ENCODE results near the gene MUC12. TPM values are rescaled to one million over a fixed set of nuclear protein-coding genes. Genes with fewer than 3 reads are reported as not detected.
A peak's percentile ranks its signal among the peaks of the same experiment; 100 is the strongest.
"Not testable (repeated sequence)": the region's sequence is repeated elsewhere in the genome, so short reads cannot be mapped to it uniquely, and the experiment has no call there.

Gene MUC12
- polyA plus RNA-seq, 4 donors: 0.10 to 0.24 TPM; not detected in 2

DNA sequence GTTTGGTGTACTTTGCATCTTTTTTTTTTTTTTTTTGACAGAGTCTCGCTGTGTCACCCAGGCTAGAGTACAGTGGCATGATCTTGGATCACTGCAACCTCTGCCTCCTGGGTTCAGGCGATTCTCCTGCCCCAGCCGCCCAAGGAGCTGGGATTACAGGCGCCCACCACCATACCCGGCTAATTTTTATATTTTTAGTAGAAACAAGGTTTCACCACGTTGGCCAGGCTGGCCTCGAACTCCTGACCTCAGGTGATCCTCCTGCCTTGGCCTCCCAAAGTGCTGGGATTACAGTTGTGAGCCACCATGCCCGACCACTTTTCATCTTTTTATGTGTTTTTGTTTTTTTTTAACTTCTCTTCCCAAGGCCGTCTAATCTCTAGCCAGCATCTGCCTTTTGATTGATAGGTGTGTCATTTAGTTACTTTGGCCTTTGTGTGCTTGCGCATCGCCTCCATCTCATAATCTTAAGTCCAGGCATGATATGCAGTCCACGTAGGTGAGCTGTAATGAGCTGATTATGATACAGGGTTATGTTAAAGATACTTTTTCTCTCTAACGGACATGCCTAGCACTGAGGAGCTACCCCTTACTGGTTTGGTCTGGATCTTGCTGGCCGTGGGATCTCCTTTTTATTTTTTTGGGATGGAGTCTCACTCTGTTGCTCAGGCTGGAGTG is 15.0 kb downstream of the MUC12 start:
- not testable (repeated sequence) for DNase-seq (ENCODE audit: low read depth in 4 of 4, low spot score in 3 of 4)

DNA sequence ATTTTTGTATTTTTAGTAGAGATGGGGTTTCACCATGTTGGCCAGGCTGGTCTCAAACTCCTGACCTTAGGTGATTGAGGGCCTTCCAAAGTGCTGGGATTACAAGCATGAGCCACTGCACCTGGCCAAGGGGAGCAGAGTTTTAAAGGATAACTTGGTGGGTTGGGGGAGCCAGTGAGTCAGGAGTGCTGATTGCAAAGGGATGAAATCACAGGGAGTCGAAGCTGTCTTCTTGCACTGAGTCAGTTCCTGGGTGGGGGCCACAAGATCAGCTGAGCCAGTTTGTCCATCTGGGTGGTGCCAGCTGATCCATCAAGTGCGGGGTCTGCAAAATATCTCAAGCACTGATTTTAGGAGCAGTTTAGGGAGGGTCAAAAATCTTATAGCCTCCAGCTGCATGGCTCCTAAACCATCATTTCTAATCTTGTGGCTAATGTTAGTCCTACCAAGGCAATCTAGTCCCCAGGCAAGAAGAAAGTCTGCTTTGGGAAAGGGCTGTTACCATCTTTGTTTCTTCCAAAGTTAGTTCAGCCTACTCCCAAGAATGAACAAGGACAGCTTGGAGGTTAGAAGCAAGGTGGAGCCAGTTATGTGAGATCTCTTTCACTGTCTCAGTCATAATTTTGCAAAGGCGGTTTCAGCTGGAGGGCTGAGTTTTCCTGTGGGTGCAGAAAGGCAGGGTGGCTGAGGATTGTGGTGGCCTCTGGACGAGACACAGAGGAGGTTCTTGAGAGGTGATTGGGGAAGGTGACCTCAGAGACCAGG is 15.8 kb downstream of the MUC12 start:
- not testable (repeated sequence) for DNase-seq (ENCODE audit: low read depth in 4 of 4, low spot score in 3 of 4)

DNA sequence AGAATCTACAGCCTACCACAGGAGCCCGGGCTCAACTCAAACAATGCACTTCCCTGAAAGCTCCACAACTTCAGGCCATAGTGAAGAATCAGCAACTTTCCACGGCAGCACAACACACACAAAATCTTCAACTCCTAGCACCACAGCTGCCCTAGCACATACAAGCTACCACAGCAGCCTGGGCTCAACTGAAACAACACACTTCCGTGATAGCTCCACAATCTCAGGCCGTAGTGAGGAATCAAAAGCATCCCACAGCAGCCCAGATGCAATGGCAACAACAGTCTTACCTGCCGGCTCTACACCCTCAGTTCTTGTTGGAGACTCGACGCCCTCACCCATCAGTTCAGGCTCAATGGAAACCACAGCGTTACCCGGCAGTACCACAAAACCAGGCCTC is 22.3 kb downstream of the MUC12 start:
- DNase-seq (ENCODE audit: low read depth in 4 of 4, low spot score in 3 of 4): no peak

DNA sequence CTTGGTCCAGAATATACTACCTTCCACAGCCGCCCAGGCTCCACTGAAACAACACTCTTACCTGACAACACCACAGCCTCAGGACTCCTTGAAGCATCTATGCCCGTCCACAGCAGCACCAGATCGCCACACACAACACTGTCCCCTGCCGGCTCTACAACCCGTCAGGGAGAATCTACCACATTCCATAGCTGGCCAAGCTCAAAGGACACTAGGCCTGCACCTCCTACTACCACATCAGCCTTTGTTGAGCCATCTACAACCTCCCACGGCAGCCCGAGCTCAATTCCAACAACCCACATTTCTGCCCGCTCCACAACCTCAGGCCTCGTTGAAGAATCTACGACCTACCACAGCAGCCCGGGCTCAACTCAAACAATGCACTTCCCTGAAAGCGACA is 22.9 kb downstream of the MUC12 start:
- not testable (repeated sequence) for DNase-seq (ENCODE audit: low read depth in 4 of 4, low spot score in 3 of 4)

DNA sequence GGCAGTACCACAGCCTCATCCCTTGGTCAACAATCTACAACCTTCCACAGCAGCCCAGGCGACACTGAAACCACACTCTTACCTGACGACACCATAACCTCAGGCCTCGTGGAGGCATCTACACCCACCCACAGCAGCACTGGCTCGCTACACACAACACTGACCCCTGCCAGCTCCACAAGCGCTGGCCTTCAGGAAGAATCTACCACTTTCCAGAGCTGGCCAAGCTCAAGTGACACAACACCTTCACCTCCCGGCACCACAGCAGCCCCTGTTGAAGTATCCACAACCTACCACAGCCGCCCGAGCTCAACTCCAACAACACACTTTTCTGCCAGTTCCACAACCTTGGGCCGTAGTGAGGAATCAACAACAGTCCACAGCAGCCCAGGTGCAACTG is 25.3 kb downstream of the MUC12 start:
- not testable (repeated sequence) for DNase-seq (ENCODE audit: low read depth in 4 of 4, low spot score in 3 of 4)

DNA sequence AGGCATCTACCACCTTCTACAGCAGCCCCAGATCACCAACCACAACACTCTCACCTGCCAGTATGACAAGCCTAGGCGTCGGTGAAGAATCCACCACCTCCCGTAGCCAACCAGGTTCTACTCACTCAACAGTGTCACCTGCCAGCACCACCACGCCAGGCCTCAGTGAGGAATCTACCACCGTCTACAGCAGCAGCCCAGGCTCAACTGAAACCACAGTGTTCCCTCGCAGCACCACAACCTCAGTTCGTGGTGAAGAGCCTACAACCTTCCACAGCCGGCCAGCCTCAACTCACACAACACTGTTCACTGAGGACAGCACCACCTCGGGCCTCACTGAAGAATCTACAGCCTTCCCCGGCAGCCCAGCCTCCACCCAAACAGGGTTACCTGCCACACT is 29.2 kb downstream of the MUC12 start:
- DNase-seq (ENCODE audit: low read depth in 4 of 4, low spot score in 3 of 4): not testable (repeated sequence)

DNA sequence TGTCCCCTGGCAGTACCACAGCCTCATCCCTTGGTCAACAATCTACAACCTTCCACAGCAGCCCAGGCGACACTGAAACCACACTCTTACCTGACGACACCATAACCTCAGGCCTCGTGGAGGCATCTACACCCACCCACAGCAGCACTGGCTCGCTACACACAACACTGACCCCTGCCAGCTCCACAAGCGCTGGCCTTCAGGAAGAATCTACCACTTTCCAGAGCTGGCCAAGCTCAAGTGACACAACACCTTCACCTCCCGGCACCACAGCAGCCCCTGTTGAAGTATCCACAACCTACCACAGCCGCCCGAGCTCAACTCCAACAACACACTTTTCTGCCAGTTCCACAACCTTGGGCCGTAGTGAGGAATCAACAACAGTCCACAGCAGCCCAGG is 30.0 kb downstream of the MUC12 start:
- DNase-seq (ENCODE audit: low read depth in 4 of 4, low spot score in 3 of 4): not testable (repeated sequence)

DNA sequence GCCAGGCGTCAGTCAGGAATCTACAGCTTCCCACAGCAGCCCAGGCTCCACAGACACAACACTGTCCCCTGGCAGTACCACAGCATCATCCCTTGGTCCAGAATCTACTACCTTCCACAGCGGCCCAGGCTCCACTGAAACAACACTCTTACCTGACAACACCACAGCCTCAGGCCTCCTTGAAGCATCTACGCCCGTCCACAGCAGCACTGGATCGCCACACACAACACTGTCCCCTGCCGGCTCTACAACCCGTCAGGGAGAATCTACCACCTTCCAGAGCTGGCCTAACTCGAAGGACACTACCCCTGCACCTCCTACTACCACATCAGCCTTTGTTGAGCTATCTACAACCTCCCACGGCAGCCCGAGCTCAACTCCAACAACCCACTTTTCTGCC is 30.7 kb downstream of the MUC12 start:
- DNase-seq (ENCODE audit: low read depth in 4 of 4, low spot score in 3 of 4): not testable (repeated sequence)

DNA sequence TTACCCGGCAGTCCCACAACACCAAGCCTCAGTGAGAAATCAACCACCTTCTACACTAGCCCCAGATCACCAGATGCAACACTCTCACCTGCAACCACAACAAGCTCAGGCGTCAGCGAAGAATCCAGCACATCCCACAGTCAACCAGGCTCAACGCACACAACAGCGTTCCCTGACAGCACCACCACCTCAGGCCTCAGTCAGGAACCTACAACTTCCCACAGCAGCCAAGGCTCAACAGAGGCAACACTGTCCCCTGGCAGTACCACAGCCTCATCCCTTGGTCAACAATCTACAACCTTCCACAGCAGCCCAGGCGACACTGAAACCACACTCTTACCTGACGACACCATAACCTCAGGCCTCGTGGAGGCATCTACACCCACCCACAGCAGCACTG is 33.0 kb downstream of the MUC12 start:
- not testable (repeated sequence) for DNase-seq (ENCODE audit: low read depth in 4 of 4, low spot score in 3 of 4)

DNA sequence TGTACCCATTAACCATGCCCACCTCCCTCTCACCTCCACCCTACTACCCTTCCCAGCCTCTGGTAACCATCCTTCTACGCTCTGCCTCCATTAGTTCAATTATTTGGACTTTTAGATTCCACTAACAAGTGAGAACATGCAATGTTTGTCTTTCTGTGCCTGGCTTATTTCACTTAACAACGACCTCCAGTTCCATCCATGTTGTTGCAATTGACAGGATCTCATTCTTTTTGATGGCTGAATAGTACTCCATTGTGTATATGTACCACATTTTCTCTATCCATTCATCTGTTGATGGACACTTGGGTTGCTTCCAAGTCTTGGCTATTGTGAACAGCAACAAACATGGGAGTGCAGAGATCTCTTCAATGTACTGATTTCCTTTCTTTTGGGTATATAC is 38.0 kb downstream of the MUC12 start:
- DNase-seq (ENCODE audit: low read depth in 4 of 4, low spot score in 3 of 4): not testable (repeated sequence)

DNA sequence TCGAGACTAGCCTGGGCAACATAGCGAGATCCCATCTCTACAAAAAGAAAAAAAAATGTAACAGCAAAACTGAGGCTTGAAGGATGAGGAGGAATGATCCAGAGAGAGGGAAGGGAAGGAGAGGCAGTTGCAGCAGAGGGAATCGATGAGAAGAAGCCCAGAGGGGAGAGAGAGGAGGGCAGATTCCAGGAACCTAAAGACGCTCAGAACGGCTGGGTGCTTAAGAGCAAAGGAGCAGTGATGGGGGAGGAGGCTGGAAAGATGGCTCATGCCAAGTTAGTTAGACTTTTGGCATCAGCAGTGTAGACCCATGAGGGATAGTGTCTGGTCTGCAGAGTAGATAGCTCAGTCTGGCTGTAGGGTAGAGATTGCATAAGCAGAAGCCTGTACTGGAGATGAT is 40.3 kb downstream of the MUC12 start:
- DNase-seq (ENCODE audit: low read depth in 4 of 4, low spot score in 3 of 4): no peak

DNA sequence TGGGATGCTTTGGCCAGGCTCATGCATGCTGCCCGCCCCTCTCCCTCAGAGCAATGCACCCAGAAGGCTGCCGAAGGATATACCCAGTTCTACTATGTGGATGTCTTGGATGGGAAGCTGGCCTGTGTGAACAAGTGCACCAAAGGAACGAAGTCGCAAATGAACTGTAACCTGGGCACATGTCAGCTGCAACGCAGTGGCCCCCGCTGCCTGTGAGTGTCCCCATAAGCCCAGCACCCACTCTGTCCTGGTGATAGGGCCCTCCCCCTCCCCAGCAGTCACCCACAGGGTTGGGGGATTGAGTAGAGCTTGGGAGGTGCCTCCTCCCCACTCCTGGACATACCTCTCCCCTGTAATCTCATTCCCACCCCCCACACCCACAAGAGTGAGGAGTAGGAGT is 43.6 kb downstream of the MUC12 start:
- no peak for DNase-seq (ENCODE audit: low read depth in 4 of 4, low spot score in 3 of 4)

DNA sequence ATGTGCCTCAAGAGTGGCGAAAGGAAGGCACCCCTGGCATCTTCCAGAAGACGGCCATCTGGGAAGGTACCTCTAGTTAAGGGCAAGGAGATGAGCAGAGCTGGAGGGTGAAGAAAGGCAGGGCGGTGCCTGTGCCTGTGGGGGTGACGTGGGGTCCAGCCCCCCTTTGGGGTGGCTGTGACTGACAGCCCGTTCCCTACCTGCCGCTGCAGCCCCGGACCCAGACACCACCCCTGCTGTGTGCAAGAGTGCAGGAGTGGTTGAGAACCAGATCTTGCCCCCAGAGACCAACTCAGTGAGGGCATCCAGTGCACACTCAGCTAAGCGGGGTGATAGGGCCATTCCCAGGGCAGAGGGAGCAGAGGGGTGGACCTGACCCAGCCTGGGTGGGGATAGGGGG is 46.3 kb downstream of the MUC12 start:
- no peak for DNase-seq (ENCODE audit: low read depth in 4 of 4, low spot score in 3 of 4)

DNA sequence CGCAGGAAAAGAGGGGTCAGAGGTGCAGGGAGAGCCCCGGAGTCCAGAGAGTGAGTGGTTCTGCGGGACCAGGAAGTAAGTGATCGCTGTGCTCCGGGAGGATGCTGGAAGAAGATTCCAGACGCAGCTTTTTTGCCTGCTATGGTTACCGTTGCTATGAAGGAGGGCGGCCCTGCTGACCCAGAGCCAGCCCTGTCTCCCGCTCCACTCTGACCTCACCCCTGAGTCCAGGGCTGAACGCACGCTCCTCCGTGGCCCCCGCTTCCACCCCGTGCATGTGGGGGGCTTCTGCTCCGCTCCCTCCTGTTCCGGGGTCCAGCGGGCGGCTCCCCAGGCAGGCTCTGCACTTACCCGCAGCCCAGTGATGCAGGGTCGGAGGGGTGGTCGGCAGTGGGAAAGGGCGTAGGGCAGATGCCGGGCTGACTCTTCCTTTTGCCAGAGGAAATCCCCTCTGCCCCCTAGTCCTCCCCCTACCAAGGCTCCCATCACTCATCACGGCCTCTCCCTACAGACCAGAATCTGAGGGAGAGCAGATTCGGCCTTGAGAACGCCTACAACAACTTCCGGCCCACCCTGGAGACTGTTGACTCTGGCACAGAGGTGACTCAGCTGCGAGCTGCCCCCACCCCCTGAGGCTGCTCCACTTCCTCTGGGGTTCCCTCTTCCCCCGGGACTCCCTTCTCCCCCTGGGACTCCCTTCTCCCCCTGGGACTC is 47.9 kb downstream of the MUC12 start:
- DNase-seq (ENCODE audit: low read depth in 4 of 4, low spot score in 3 of 4): peak; percentile 15 to 49 (median 33)

DNA sequence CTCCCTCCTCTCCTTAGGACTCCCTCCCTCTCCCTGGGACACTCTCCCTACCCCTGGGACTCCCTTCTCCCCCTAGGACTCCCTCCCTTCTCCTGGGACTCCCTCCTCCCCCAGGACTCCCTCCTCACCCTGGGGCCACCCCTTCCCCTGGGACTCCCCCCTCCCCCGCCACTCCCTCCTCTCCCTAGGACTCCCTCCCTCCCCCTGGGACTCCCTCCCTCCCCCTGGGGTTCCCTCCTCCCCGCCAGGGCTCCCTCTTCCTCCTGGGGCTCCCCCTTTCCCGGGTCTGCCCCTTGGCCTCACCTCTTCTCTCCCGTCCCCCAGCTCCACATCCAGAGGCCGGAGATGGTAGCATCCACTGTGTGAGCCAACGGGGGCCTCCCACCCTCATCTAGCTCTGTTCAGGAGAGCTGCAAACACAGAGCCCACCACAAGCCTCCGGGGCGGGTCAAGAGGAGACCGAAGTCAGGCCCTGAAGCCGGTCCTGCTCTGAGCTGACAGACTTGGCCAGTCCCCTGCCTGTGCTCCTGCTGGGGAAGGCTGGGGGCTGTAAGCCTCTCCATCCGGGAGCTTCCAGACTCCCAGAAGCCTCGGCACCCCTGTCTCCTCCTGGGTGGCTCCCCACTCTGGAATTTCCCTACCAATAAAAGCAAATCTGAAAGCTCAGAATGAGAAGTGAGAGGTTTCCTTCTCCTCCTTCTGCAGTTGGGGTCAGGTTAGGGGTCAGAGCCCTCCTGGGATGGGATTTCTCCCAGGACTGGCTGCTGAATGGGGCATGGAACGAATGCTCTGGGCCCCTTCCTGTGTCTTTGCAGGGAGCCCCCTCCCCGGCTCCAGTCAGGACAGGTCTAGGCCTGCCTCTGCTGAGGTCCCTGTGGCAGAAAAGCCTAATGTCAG is 49.2 kb downstream of the MUC12 start:
- no peak for DNase-seq (ENCODE audit: low read depth in 4 of 4, low spot score in 3 of 4)

DNA sequence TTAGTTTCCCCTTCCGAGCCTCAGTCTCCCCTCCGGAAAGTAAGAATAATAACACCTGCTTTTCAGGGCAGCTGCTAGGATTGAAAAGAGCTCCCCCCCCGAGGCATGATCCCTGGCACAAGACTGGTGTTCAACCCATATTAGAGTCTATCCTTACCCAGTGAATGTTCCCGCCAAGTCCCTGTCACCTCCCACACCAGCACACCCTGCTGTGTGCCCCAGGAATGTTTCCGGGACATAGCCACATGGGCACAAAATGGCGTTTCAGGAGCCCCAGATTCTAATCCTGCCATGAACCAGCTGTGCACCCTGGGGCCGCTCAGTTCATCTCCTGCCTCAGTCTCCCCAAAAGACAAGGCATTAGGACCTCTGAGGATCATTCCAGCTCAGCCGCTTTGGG is 51.1 kb downstream of the MUC12 start:
- DNase-seq (ENCODE audit: low read depth in 4 of 4, low spot score in 3 of 4): no peak

DNA sequence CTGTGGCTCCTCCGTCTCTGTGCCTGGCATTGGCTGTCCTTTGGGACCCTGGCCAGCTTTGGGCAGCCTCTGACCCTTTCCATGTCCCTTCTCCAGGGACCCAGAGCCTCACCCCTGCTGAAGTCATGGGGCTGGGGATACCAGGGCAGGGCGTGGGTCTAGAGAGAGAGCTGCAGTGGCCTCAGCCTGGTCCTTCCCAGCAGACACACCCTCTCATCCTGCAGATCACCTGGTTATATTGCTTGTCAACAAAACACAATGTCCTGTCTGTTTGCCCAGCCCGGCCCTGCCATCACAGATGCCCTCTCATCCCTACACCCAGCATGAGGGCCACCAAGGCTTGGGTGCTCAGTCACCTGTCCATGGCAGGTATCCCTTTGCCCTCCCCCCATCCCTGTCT is 52.3 kb downstream of the MUC12 start:
- no peak for DNase-seq (ENCODE audit: low read depth in 4 of 4, low spot score in 3 of 4)

DNA sequence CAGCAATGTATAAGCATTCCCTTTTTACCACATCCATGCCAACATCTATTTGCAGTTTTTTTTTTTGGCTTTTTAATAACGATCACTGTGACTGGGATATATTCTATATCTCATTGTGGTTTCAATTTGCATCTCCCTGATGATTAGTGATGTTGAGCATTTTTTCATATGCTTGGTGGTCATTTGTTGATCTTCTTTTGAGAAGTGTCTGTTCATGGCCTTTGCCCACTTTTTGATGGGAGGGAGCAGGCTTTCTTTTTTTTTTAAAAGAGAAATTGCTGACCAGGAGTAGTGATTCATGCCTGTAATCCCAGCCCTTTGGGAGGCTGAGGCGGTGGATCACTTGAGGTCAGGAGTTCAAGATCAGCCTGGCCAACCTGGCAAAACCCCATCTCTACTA is 54.5 kb downstream of the MUC12 start:
- no peak for DNase-seq (ENCODE audit: low read depth in 4 of 4, low spot score in 3 of 4)

DNA sequence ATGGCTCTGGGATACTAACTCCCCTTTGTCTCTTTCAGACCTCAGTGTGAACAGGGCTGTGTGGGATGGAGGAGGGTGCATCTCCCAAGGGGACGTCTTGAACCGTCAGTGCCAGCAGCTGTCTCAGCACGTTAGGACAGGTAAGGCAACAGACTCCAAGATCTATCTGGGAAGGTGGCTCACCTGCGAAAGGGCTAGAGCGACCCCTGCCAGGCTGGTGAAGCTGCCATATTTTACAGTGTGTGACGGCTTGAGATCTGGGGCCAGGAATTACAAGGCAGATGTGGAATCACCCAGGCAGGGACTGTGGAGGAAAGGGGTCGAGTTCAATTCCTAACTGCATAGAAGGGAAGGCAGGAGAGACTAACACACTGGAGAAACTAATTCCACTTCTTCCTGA is 61.7 kb downstream of the MUC12 start:
- DNase-seq (ENCODE audit: low read depth in 4 of 4, low spot score in 3 of 4): no peak

DNA sequence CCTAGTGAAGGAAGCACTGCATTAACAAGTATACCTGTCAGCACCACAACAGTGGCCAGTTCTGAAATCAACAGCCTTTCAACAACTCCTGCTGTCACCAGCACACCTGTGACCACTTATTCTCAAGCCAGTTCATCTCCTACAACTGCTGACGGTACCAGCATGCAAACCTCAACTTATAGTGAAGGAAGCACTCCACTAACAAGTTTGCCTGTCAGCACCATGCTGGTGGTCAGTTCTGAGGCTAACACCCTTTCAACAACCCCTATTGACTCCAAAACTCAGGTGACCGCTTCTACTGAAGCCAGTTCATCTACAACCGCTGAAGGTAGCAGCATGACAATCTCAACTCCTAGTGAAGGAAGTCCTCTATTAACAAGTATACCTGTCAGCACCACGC is 66.6 kb downstream of the MUC12 start:
- DNase-seq (ENCODE audit: low read depth in 4 of 4, low spot score in 3 of 4): no peak

DNA sequence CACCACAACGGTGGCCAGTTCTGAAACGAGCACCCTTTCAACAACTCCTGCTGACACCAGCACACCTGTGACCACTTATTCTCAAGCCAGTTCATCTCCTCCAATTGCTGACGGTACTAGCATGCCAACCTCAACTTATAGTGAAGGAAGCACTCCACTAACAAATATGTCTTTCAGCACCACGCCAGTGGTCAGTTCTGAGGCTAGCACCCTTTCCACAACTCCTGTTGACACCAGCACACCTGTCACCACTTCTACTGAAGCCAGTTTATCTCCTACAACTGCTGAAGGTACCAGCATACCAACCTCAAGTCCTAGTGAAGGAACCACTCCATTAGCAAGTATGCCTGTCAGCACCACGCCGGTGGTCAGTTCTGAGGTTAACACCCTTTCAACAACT is 71.9 kb downstream of the MUC12 start:
- DNase-seq (ENCODE audit: low read depth in 4 of 4, low spot score in 3 of 4): not testable (repeated sequence)

Measured in right renal pelvis (tissue), 4 donors.